Measurements from ENCODE around the gene ACLY. TPM values are rescaled to one million over a fixed set of nuclear protein-coding genes. Genes with fewer than 3 reads are reported as not detected.

Gene ACLY
- total and polyA plus RNA-seq, 2 experiments from 2014 or later: 101 to 157 TPM

DNA sequence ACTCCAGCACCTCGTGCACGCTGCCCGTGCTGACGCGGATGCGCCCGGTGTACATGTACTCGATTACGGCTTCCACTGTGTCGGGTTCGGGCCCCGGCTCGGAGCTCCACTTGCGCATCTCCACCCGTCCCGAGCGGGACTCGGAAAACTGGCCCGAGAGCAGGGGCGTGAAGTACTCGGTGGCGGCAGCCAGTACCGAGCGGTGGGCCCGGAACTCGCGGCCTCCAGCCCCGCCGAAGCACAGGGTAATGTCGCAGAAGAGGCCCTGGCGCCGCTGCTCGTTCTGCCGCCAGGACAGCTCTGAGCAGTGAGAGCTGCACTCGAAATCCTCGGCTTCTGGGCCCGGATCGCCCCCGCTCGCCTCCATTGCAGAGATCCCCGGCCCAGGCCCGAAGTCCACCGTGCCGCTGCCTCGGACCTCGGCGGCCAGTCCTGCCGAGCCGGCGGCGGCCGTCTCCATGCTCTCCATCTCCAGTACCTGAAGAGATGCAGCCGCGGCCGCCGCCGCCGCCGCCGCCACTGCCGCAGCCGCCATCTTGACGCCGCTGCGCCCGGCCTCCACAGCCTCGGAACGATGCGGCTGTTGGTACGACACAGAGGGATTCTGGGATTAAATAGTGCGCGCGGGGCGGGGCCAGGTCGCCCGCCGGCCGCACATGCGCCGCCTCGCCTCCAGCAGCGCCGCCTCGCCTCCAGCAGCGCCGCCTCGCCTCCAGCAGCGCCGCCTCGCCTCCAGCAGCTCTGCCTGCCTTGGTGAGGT is 53.7 kb downstream of the ACLY start, which contains the start of gene KLHL11:
Gene KLHL11, minus strand, starts transcription at position 588 of the 760 bp plus-strand sequence. Its CDS starts 53 bp downstream, at position 535.
- Histone ChIP-seq H3K4me2 (peak within 1 kb of the TSS; percentile 96), H3K36me3 (replicated peaks; ENCODE audit: insufficient read depth, low read depth) (no peaks in the 10 kb centered on the region), H3K4me3 (peak within 1 kb of the TSS; percentile 90), H3K79me2 (peaks cover 47% of the 10 kb centered on the region), H2AFZ (peak within 1 kb of the TSS; percentile 93), H3K27me3 (no peaks in the 10 kb centered on the region), H3K9me3 (ENCODE audit: low read depth) (no peaks in the 10 kb centered on the region), H4K20me1 (ENCODE audit: insufficient read depth, poor library complexity, severe bottlenecking) (peaks cover 41% of the 10 kb centered on the region), H3K9me2 (replicated peaks; ENCODE audit: insufficient read depth) (no peaks in the 10 kb centered on the region), H3K4me1 (ENCODE audit: insufficient read depth) (peaks cover 9% of the 10 kb centered on the region), H3K27ac (peak within 1 kb of the TSS; percentile 94)
- peak; percentile 96 for DNase-seq (ENCODE audit: low spot score)
- WGBS (ENCODE audit: low lambda C conversion rate, missing lambda C conversion rate): under 1% methylated on average over 89 of the region's 90 CpGs
- TF ChIP-seq, protein P1, sequence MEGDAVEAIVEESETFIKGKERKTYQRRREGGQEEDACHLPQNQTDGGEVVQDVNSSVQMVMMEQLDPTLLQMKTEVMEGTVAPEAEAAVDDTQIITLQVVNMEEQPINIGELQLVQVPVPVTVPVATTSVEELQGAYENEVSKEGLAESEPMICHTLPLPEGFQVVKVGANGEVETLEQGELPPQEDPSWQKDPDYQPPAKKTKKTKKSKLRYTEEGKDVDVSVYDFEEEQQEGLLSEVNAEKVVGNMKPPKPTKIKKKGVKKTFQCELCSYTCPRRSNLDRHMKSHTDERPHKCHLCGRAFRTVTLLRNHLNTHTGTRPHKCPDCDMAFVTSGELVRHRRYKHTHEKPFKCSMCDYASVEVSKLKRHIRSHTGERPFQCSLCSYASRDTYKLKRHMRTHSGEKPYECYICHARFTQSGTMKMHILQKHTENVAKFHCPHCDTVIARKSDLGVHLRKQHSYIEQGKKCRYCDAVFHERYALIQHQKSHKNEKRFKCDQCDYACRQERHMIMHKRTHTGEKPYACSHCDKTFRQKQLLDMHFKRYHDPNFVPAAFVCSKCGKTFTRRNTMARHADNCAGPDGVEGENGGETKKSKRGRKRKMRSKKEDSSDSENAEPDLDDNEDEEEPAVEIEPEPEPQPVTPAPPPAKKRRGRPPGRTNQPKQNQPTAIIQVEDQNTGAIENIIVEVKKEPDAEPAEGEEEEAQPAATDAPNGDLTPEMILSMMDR (IDR thresholded peaks at IDR 0.05; ENCODE audit: poor library complexity): no peak
- no peak for TF ChIP-seq EZH2phosphoT487 (IDR thresholded peaks at IDR 0.05; ENCODE audit: low read depth, severe bottlenecking, unreplicated experiment)
- no peak for TF ChIP-seq EZH2 (IDR thresholded peaks at IDR 0.05; ENCODE audit: borderline replicate concordance)

DNA sequence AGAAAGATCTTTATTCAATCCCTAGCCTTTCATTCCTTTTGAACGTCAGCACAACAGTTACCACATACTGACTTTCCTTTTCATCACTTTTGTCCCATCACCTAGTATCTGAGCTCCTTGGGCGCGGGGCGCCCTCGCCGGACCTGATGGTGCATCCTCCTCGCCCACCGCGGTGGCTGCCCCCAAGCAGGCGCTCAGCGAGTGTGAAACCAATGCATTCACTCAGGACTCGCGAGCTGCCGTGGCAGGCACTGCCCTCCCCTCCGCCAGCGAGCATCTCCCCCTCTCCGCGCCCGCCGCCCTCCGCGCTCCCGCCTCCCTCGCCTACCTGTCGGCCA is 54.3 kb downstream of the ACLY start:
- peak overlapping the region; percentile 96 for H3K4me2 ChIP-seq
- peak overlapping the region; percentile 93 for H2AFZ ChIP-seq
- H3K36me3 ChIP-seq (replicated peaks; ENCODE audit: insufficient read depth, low read depth): no peaks in the 10 kb centered on the region
- H4K20me1 ChIP-seq (ENCODE audit: insufficient read depth, poor library complexity, severe bottlenecking): peaks cover 47% of the 10 kb centered on the region
- peak overlapping the region; percentile 94 for H3K27ac ChIP-seq
- H3K4me1 ChIP-seq (ENCODE audit: insufficient read depth): peaks cover 9% of the 10 kb centered on the region
- H3K79me2 ChIP-seq: peaks cover 52% of the 10 kb centered on the region
- WGBS (ENCODE audit: low lambda C conversion rate, missing lambda C conversion rate): 0% methylated on average over 14 of the region's 25 CpGs
- H3K4me3 ChIP-seq: peak overlapping the region; percentile 90
- H3K27me3 ChIP-seq: no peaks in the 10 kb centered on the region
- H3K9me2 ChIP-seq (replicated peaks; ENCODE audit: insufficient read depth): no peaks in the 10 kb centered on the region
- no peak for DNase-seq (ENCODE audit: low spot score)
- no peak for TF ChIP-seq EZH2phosphoT487 (IDR thresholded peaks at IDR 0.05; ENCODE audit: low read depth, severe bottlenecking, unreplicated experiment)
- TF ChIP-seq EZH2 (IDR thresholded peaks at IDR 0.05; ENCODE audit: borderline replicate concordance): no peak
- TF ChIP-seq, protein P1 (IDR thresholded peaks at IDR 0.05; ENCODE audit: poor library complexity): no peak
- no peaks in the 10 kb centered on the region for H3K9me3 ChIP-seq (ENCODE audit: low read depth)

DNA sequence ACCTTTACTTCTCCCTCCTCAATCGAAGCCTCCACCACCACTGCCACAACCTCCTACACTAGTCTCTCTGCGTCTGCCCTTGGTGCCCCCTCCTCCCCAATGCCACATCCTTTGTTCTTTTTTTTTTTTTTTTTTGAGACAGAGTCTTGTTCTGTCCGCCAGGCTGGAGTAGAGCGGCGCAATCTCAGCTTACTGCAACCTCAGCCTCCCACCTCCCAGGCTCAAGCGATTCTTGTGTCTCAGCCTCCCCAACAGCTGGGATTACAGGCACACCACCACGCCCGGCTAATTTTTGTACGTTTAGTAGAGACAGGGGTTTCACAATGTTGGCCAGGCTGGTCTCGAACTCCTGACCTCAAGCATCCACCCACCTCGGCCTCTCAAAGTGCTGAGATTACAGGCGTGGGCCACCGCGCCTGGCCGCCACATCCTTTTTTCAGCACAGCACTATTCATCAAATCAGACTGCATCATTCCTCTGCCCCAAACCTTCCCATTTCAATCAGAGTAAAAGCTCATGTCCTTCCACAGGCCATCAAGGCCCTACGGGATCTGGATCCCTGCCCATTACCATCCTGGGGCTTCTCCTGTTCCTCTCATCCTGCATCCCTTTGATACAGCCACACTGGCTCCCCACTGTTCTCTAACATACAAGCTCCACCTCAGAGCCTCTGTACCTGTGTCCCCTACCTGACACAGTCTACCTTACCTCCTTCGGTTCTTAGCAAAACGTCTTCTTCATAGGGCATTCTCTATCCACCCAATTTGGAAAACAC is 55.5 kb downstream of the ACLY start:
- Histone ChIP-seq H3K4me2 (peak overlapping the region; percentile 96), H3K36me3 (replicated peaks; ENCODE audit: insufficient read depth, low read depth) (no peaks in the 10 kb centered on the region), H3K27me3 (no peaks in the 10 kb centered on the region), H4K20me1 (ENCODE audit: insufficient read depth, poor library complexity, severe bottlenecking) (peaks cover 53% of the 10 kb centered on the region), H3K9me3 (ENCODE audit: low read depth) (no peaks in the 10 kb centered on the region), H3K4me3 (no peak overlapping the region), H3K27ac (no peak overlapping the region), H3K4me1 (ENCODE audit: insufficient read depth) (peaks cover 9% of the 10 kb centered on the region), H2AFZ (no peak overlapping the region), H3K9me2 (replicated peaks; ENCODE audit: insufficient read depth) (no peaks in the 10 kb centered on the region), H3K79me2 (peaks cover 64% of the 10 kb centered on the region)
- WGBS (ENCODE audit: low lambda C conversion rate, missing lambda C conversion rate): 74% methylated on average over 17 of the region's 18 CpGs
- TF ChIP-seq EZH2 (IDR thresholded peaks at IDR 0.05; ENCODE audit: borderline replicate concordance) (no peak), EZH2phosphoT487 (IDR thresholded peaks at IDR 0.05; ENCODE audit: low read depth, severe bottlenecking, unreplicated experiment) (no peak)
- TF ChIP-seq, protein P1 (IDR thresholded peaks at IDR 0.05; ENCODE audit: poor library complexity): no peak
- DNase-seq (ENCODE audit: low spot score): no peak
